DOHH2 (cell line): ENCODE measurements around the gene MYB.

Experiments
- H3F3A ChIP-seq: fragments of 200-600 bp; sonication (generic), shearing (Covaris generic); 2 replicates; pipeline ENCODE4 v1.6.0; 2016; ENCODE audit warnings: antibody characterized with exemption, mild to moderate bottlenecking; ENCODE audit not compliant: control insufficient read depth, insufficient read depth
- H3K27ac ChIP-seq: fragments of 200-600 bp; sonication (generic); 2 replicates; pipeline ENCODE4 v1.5.1; 2014; ENCODE audit warnings: low read depth, mild to moderate bottlenecking, low read length, moderate library complexity
- H3K27me3 ChIP-seq: fragments of 200-600 bp; sonication (generic); 2 replicates; pipeline ENCODE4 v1.6.1; 2014; ENCODE audit warnings: mild to moderate bottlenecking, low read length, mixed read lengths; ENCODE audit not compliant: control insufficient read depth
- H3K36me3 ChIP-seq: fragments of 200-600 bp; sonication (generic); 2 replicates; pipeline ENCODE4 v1.6.1; 2014; ENCODE audit warnings: mild to moderate bottlenecking, low read length, moderate library complexity, mixed read lengths; ENCODE audit not compliant: control insufficient read depth
- H3K4me1 ChIP-seq: fragments of 200-600 bp; sonication (generic); 2 replicates; pipeline ENCODE4 v1.6.1; 2014; ENCODE audit warnings: mild to moderate bottlenecking, low read length, mixed read lengths; ENCODE audit not compliant: control insufficient read depth
- H3K4me2 ChIP-seq: fragments of 200-600 bp; sonication (generic); 2 replicates; pipeline ENCODE4 v1.6.0; 2014; ENCODE audit warnings: mild to moderate bottlenecking, low read length, moderate library complexity
- H3K4me3 ChIP-seq: fragments of 200-600 bp; sonication (generic); 2 replicates; pipeline ENCODE4 v1.5.1; 2014; ENCODE audit warnings: mild to moderate bottlenecking, low read length, mixed read lengths
- H3K79me2 ChIP-seq: fragments of 200-600 bp; sonication (generic); 2 replicates; pipeline ENCODE4 v1.6.1; 2014; ENCODE audit warnings: mild to moderate bottlenecking, low read length, mixed read lengths; ENCODE audit not compliant: control insufficient read depth
- H3K9me2 ChIP-seq: fragments of 200-600 bp; sonication (generic); replicated peaks from 2 replicates; pipeline ENCODE4 v1.6.1; 2014; ENCODE audit warnings: mild to moderate bottlenecking, low read length, mixed read lengths; ENCODE audit not compliant: control insufficient read depth
- H3K9me3 ChIP-seq: fragments of 200-600 bp; sonication (generic); 2 replicates; pipeline ENCODE4 v1.6.1; 2014; ENCODE audit warnings: antibody characterized with exemption, low read length, mixed read lengths; ENCODE audit not compliant: control insufficient read depth, insufficient read depth
- H4K20me1 ChIP-seq: fragments of 200-600 bp; sonication (generic); 2 replicates; pipeline ENCODE4 v1.6.0; 2014; ENCODE audit warnings: low read depth, mild to moderate bottlenecking, antibody characterized with exemption, low read length, moderate library complexity; ENCODE audit not compliant: control insufficient read depth, insufficient read depth
- EZH2phosphoT487 ChIP-seq: fragments of 200-600 bp; sonication (generic); IDR thresholded peaks from 2 replicates; pipeline ENCODE4 v1.6.1; 2017; ENCODE audit warnings: borderline replicate concordance, mild to moderate bottlenecking, antibody characterized with exemption, low read length, moderate library complexity, mixed read lengths
- TF ChIP-seq, protein P1 (sequence below): fragments of 200-600 bp; sonication (generic); IDR thresholded peaks from one replicate; pipeline ENCODE4 v1.5.1; 2014; ENCODE audit warnings: antibody characterized with exemption, mild to moderate bottlenecking, low read depth, low read length; ENCODE audit not compliant: poor library complexity, severe bottlenecking

Gene MYB

DNA sequence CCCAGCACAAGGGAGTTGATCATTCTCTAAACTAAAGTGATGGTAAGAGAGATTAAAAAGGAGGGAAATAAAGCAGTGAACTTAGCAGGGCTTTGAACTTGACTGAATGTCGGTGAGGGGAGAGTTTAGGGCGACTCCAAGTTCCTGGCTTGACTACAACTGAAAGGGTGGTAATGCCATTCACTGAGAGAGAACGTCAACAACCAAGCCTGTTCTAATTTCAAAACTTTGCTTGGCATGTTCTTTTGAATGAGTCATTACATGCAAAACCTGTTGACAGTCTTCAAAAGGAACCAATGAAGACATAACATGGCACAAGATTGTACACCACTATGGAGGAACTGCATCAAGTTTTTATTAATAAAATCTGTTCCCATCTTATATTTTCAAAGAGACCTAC is 10.3 kb upstream of the MYB start:
- TF ChIP-seq, protein P1, sequence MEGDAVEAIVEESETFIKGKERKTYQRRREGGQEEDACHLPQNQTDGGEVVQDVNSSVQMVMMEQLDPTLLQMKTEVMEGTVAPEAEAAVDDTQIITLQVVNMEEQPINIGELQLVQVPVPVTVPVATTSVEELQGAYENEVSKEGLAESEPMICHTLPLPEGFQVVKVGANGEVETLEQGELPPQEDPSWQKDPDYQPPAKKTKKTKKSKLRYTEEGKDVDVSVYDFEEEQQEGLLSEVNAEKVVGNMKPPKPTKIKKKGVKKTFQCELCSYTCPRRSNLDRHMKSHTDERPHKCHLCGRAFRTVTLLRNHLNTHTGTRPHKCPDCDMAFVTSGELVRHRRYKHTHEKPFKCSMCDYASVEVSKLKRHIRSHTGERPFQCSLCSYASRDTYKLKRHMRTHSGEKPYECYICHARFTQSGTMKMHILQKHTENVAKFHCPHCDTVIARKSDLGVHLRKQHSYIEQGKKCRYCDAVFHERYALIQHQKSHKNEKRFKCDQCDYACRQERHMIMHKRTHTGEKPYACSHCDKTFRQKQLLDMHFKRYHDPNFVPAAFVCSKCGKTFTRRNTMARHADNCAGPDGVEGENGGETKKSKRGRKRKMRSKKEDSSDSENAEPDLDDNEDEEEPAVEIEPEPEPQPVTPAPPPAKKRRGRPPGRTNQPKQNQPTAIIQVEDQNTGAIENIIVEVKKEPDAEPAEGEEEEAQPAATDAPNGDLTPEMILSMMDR: no peak
- no peak for TF ChIP-seq EZH2phosphoT487
- H3K4me3 ChIP-seq: no peak overlapping the region
- no peaks in the 10 kb centered on the region for H3F3A ChIP-seq

DNA sequence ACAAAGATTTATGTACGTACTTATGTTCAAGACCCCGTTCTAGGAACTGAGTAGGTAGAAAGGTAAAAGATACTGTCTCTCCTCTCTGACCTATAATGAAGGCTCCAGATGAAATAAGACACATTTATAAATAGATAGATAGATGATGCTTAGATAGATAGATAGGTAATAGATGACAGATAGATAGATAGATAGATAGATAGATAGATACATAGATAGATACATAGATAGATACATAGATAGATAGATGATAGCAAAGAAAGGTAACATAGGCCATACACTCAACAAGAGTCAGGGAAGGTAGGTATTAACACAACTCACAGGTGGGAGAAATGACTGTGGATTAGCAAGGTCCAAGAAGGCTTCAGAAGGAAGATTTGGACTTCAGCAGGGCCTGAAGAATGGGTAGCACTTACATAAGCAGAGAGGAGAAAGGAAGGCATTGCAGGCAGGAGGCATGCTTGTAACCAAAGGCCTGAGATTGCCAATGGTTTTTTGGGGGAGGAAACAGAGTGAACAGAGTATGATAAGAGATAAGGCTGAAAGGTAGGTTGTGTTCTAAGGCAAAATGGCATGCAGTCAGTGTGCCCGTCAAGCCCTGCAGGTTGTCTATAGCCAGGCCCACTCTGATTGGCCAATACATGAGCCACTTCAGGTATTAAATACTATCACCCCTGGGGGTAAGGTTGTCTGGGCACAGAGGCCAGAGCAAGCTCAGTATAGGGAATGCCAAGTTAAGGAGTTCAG is 7.7 kb upstream of the MYB start:
- H3K27me3 ChIP-seq: peaks cover 5% of the 10 kb centered on the region; the same call in 1 of the 2 replicates
- peaks cover 30% of the 10 kb centered on the region for H3K4me1 ChIP-seq
- no peaks in the 10 kb centered on the region for H3K79me2 ChIP-seq
- H3K9me3 ChIP-seq: no peaks in the 10 kb centered on the region
- no peaks in the 10 kb centered on the region for H4K20me1 ChIP-seq
- no peak overlapping the region for H3K27ac ChIP-seq
- no peak for TF ChIP-seq EZH2phosphoT487
- TF ChIP-seq, protein P1: no peak
- no peak overlapping the region for H3K4me2 ChIP-seq
- H3K4me3 ChIP-seq: no peak overlapping the region
- no peaks in the 10 kb centered on the region for H3K9me2 ChIP-seq
- peaks cover 11% of the 10 kb centered on the region; the same call in 1 of the 2 replicates for H3F3A ChIP-seq
- H3K36me3 ChIP-seq: no peaks in the 10 kb centered on the region; the same call in 1 of the 2 replicates

More for the DNA sequence above, 10.3 kb upstream of the MYB start:
- H3K79me2 ChIP-seq: no peaks in the 10 kb centered on the region
- no peak overlapping the region for H3K27ac ChIP-seq
- H3K4me2 ChIP-seq: no peak overlapping the region
- H3K9me2 ChIP-seq: no peaks in the 10 kb centered on the region
- peaks cover 5% of the 10 kb centered on the region; the same call in 1 of the 2 replicates for H3K27me3 ChIP-seq
- H3K36me3 ChIP-seq: no peaks in the 10 kb centered on the region
- H4K20me1 ChIP-seq: no peaks in the 10 kb centered on the region
- H3K4me1 ChIP-seq: peaks cover 4% of the 10 kb centered on the region
- H3K9me3 ChIP-seq: no peaks in the 10 kb centered on the region

DNA sequence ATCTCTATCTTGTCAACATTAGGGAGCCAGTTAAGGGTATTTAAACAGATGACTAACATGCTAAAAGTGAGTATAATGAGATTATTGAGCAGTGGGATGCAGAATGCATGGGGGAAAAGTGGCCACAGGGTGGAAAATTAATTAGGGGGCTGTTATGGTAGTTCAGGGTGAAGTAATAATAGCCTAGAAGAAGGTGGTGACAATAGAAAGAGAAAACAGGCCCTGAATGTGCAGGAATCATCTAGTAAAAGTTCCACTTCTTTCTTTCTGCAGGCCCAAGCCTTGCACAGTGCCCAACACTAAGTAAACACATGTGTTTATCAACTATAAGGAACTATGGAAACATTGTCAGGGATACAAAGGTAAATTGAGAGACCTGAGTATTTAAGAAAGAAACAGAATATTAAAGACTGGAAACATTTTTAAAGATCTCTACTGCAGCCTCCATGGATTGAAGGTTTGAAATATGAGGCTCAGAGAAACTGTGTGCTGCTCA is 7.1 kb upstream of the MYB start:
- Histone ChIP-seq H3K9me3 (no peaks in the 10 kb centered on the region), H3F3A (peaks cover 17% of the 10 kb centered on the region), H3K4me2 (no peak overlapping the region), H3K27ac (no peak overlapping the region), H3K79me2 (no peaks in the 10 kb centered on the region), H4K20me1 (no peaks in the 10 kb centered on the region), H3K36me3 (no peaks in the 10 kb centered on the region; the same call in 1 of the 2 replicates), H3K4me3 (no peak overlapping the region), H3K4me1 (peaks cover 36% of the 10 kb centered on the region), H3K27me3 (peaks cover 5% of the 10 kb centered on the region; the same call in 1 of the 2 replicates), H3K9me2 (no peaks in the 10 kb centered on the region)
- TF ChIP-seq EZH2phosphoT487: no peak
- TF ChIP-seq, protein P1: no peak
